GM18517 (cell line): ENCODE measurements around the gene MFSD2B.

Experiments
- ATAC-seq: cut with Tn5 transposase; IDR thresholded peaks from one replicate; pipeline ENCODE4 v1.9.1; 2021; ENCODE audit warnings: mild to moderate bottlenecking, moderate library complexity; ENCODE audit not compliant: unreplicated experiment

Gene MFSD2B

DNA sequence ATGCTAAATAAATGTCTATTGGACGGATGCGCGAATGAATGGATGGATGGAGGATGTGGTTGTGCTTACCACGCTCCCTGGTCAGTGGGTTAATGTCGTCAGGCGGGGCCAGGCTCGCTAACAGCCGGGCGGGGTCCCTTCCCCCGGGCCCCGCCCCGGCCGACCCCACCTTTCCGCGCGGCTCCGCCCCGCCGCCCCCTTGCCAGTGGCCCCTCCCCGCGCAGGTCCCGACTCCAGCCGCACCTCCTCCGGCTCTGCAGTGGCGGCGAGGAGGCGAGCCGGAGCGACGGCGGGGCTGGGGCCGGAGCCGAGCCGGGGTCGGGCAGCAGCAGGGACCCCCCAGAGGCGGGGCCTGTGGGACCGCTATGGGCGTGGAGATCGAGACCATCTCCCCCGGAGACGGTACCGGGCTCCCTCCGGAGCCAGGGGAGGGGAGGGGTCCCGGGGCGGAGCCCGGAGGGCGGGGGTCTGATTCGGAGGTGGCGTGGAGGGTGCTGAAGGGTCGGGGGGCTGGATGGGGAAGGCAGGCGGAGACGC lies 39.7 kb downstream of the MFSD2B start, which contains the start of gene FKBP1B:
Gene FKBP1B (plus strand): TSS at position 257 of the 537 bp plus-strand sequence. CDS start 109 bp downstream, at position 366.
- no peak for ATAC-seq

GRCh38 chr2:24050041-24050979 lies 40.4 kb downstream of the MFSD2B start:
- no peak for ATAC-seq

DNA sequence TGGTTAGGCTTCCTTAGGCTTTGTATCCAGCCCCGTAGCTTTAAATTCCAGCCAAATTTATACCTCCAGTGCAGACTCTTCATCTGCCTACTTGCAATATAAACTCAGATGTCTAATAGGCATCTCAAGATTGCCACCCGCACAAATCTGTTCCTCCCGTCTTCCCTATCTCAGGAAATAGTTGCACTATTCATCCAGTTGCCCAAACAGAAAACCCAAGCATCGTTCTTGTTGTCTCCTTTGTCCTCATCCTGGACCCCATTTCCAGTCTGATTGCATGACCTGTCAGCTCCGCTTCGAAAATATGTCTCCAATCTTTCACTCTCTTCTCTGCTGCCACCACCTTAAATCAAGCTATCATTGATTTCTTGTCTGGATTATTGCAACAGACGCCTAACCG lies 41.9 kb downstream of the MFSD2B start:
- ATAC-seq = no peak

GRCh38 chr2:24052951-24053350 lies 43.1 kb downstream of the MFSD2B start:
- ATAC-seq = no peak

DNA sequence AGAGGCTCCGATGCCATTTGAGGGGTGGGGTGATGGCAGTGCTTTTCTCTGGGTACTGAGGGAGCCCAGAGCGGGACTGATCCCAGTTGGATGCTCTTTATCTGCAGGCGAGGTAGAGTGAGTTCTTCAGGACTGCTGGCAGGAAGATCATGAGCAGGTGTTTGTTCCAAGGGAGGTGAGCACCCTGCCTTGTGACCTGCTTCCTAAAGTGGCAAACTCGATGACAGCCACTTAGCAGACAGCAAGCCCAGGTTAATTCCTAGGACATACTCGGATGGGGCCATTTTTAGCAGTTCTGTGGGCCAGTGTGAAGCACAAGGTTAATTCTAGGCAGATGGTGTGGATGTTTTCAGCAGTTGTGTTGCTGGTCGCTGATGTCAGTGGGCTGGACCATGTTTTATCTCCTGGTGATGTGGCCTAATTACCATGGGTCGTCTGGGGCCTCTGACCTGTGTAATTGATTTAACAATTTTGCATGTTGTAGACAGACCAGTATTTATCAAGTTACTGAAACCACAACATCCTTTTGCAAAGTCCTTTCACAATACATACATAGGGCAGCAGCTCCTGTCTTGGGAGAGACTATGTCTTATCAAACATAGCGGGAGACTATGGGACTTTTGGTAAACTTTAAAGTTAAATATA lies 44.6 kb downstream of the MFSD2B start:
- ATAC-seq = no peak

- no peak for ATAC-seq
These were observed 45.9 kb downstream of the MFSD2B start for GRCh38 chr2:24055750-24056149.

DNA sequence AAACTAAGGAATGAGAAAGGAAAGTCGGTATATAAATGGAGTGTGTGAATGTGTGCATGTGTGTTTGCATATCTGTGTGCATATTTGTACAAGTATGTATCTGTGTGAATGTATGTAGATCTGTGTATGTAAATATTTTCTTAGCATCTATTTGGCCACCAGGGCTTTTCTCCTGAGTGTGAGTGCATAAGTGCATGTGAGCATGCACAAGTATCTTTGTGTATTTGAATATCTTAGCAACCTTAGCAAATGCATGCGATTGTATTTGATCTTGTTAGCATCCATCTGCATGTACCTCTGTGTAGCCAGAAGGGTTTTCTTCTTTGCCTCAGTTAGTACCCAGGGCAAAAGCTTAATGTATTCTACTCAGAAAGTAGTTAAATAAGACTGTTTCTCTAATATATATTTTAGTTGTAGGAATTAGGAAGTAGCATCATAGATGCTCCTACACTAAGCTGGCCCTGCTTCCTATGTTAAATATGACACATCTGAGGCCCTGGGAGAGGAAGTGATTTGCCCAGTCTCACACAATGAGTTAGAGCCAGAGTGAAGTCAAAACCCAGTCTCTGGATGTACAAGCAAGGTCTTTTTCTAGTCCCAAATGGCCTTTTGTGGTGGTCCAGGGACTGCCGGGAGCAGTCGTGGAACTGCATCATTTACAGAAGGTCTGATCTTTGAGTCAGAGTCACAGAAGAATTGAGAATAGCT lies 48.8 kb downstream of the MFSD2B start:
- no peak for ATAC-seq

- ATAC-seq = no peak
These were observed 55.5 kb downstream of the MFSD2B start for GRCh38 chr2:24065341-24065740.

GRCh38 chr2:24072259-24072658 lies 62.4 kb downstream of the MFSD2B start:
- ATAC-seq = no peak

DNA sequence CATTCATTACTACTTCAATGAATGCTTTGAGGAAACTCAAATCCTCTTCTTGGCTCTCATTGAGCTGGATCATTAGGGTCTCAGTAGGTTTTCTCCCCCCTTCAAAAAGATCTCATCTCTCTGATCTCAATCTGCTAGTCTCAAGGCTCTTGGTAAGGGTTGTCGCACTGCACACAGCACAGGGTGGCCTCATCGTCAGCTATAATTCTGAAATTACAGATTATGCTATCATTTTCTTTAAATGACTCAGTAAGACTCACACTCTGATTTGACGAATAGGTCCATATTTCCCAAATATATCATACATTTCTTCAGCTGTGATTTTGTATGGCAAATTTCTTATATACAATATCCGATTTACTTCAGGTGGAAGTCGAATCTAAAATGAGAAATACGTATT lies 63.9 kb downstream of the MFSD2B start:
- no peak for ATAC-seq

DNA sequence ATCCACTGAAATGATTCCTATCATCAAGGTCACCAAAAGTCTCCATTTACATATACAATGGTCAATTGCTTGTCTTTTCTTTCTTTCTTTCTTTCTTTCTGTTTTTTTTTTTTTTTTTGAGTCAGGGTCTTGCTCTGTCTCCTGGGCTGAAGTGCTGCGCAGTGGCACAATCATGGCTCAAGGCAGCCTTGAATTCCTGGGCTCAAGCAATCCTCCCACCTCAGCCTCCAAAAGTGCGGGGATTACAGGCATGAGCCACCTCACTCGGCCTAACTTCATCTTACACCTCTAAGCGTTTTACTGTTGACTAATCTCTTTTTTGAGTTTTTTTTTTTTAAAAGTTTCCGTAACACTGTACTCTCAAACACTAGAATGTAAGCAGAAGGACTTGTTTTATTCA lies 65.4 kb downstream of the MFSD2B start:
- no peak for ATAC-seq
